AG04450 (cell line): ENCODE results near the gene FDCSP. TPM values are rescaled to one million over a fixed set of nuclear protein-coding genes. Genes with fewer than 3 reads are reported as not detected.
A peak's percentile ranks its signal among the peaks of the same experiment; 100 is the strongest.

Experiments used
- CTCF ChIA-PET: fragments of 300-600, 350-600 bp; formaldehyde crosslinking; extraction: SDS; loops from one replicate; lab custom pipeline; 2022; ENCODE audit warnings: antibody characterized with exemption, inconsistent platforms; lab: Charles Lee
- POLR2A ChIA-PET: fragments of 350-600 bp; formaldehyde crosslinking; extraction: SDS; loops from one replicate; lab custom pipeline; 2021; ENCODE audit warnings: antibody characterized with exemption, inconsistent platforms; lab: Yijun Ruan, JAX
- DNase-seq: peaks from one replicate; pipeline ENCODE4 v3.0.0-alpha.2; 2011; ENCODE audit warnings: low read depth, low spot score
- H3K27ac ChIP-seq: one replicate; pipeline ENCODE4 v1.5.1; 2012; ENCODE audit warnings: low read depth, low read length, control low read depth
- H3K27me3 ChIP-seq: one replicate; pipeline ENCODE4 v1.6.0; 2012; ENCODE audit warnings: low read length; ENCODE audit not compliant: control insufficient read depth, insufficient read depth
- H3K4me3 ChIP-seq: 2 replicates; pipeline ENCODE4 v1.5.1; 2011; ENCODE audit warnings: mild to moderate bottlenecking, low read depth, low read length, control low read depth
- H3K9me3 ChIP-seq: 2 replicates; pipeline ENCODE4 v1.5.1; 2012; ENCODE audit warnings: low read length; ENCODE audit not compliant: control insufficient read depth, insufficient read depth
- CTCF ChIP-seq: IDR thresholded peaks from 2 replicates; pipeline ENCODE4 v1.5.1; 2011; ENCODE audit warnings: low read depth, low read length, control low read depth, inconsistent platforms
- polyA plus RNA-seq: library from polyadenylated mRNA; depleted of rRNA; stranded (reverse); fragments of >200 nt; gene quantifications from 2 replicates; pipeline ENCODE4 v1.2.3, GENCODE V29; 2011; rRNA removed

Gene FDCSP
- polyA plus RNA-seq, 1 experiment: not detected

- H3K9me3 ChIP-seq: no peaks in the 10 kb centered on the region
- CTCF ChIA-PET: no interaction called here
- no peak for DNase-seq
- no peak overlapping the region for H3K27ac ChIP-seq
- H3K27me3 ChIP-seq: no peaks in the 10 kb centered on the region
- no peak for TF ChIP-seq CTCF
- H3K4me3 ChIP-seq: no peak overlapping the region
- POLR2A ChIA-PET: no interaction called here
Observed at GRCh38 chr4:70251945-70252277, 26.0 kb downstream of the FDCSP start.

GRCh38 chr4:70269674-70270073 lies 43.8 kb downstream of the FDCSP start:
- Histone ChIP-seq H3K9me3 (no peaks in the 10 kb centered on the region), H3K27me3 (no peaks in the 10 kb centered on the region), H3K27ac (no peak overlapping the region), H3K4me3 (no peak overlapping the region)
- TF ChIP-seq CTCF: peak; percentile 22; the same call in 1 of the 2 replicates
- DNase-seq: no peak
- ChIA-PET CTCF (no interaction called here), POLR2A (no interaction called here)

- CTCF ChIA-PET: no interaction called here
- Histone ChIP-seq H3K4me3 (no peak overlapping the region), H3K27ac (no peak overlapping the region), H3K9me3 (no peaks in the 10 kb centered on the region), H3K27me3 (no peaks in the 10 kb centered on the region)
- TF ChIP-seq CTCF: no peak
- POLR2A ChIA-PET: no interaction called here
- DNase-seq: no peak
Observed at GRCh38 chr4:70277121-70277520, 51.2 kb downstream of the FDCSP start.

GRCh38 chr4:70280567-70280966 lies 54.6 kb downstream of the FDCSP start:
- H3K9me3 ChIP-seq: no peaks in the 10 kb centered on the region
- H3K27ac ChIP-seq: no peak overlapping the region
- CTCF ChIA-PET: no interaction called here
- no peak overlapping the region for H3K4me3 ChIP-seq
- POLR2A ChIA-PET: no interaction called here
- no peaks in the 10 kb centered on the region for H3K27me3 ChIP-seq
- no peak for TF ChIP-seq CTCF
- no peak for DNase-seq

Other genes starting within 250 kb of the FDCSP start
- not detected in 2 replicates for gene STATH, start 230.2 kb upstream of the FDCSP start, polyA plus RNA-seq
- gene HTN3, start 197.7 kb upstream of the FDCSP start, polyA plus RNA-seq: not detected in 2 replicates
- not detected in 2 replicates for gene HTN1, start 175.7 kb upstream of the FDCSP start, polyA plus RNA-seq
- gene PRR27, start 71.9 kb upstream of the FDCSP start, polyA plus RNA-seq: not detected in 2 replicates
- not detected in 2 replicates for gene ODAM, start 30.4 kb upstream of the FDCSP start, polyA plus RNA-seq
- not detected in 2 replicates for gene CSN3, start 16.5 kb downstream of the FDCSP start, polyA plus RNA-seq
- gene CABS1, start 108.9 kb downstream of the FDCSP start, polyA plus RNA-seq: not detected in 2 replicates
- not detected in 2 replicates for gene SMR3A, start 134.6 kb downstream of the FDCSP start, polyA plus RNA-seq
- not detected in 2 replicates for gene SMR3B, start 157.0 kb downstream of the FDCSP start, polyA plus RNA-seq
- gene OPRPN, start 171.8 kb downstream of the FDCSP start, polyA plus RNA-seq: not detected in 2 replicates
- gene MUC7, start 246.1 kb downstream of the FDCSP start, polyA plus RNA-seq: not detected in 2 replicates